Hematopoietic multipotent progenitor cell treated with erythropoietin and hydrocortisone succinate and interleukin-3 and kit ligand, for 6 days (in vitro differentiated cells): Measurements from ENCODE around the gene SULT2A1.
"Not testable (repeated sequence)": the region's sequence is repeated elsewhere in the genome, so short reads cannot be mapped to it uniquely, and the experiment has no call there.

ENCODE experiments used
- DNase-seq: peaks from one replicate; pipeline ENCODE4 v3.0.0-alpha.2; 2015

SULT2A1 gene

DNA sequence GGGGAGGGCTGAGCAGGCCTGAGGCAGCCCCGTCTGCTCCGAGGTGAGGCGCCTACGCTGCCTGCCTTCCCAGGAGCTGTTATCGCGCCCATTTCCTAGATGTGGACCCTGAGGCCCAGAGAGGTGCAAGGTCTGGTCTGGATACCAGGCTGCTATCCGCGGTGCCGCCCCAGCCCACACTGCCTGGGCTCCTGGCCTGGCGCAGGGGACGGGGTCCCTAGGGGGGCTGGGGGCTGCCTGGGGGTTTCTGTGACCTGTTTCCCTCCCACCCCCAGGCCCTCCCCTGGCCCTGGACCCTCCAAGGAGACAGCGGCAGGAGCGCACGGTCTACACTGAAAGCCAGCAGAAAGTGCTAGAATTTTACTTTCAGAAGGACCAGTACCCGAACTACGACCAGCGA lies 26.3 kb downstream of the SULT2A1 start:
- DNase-seq = not testable (repeated sequence)

DNA sequence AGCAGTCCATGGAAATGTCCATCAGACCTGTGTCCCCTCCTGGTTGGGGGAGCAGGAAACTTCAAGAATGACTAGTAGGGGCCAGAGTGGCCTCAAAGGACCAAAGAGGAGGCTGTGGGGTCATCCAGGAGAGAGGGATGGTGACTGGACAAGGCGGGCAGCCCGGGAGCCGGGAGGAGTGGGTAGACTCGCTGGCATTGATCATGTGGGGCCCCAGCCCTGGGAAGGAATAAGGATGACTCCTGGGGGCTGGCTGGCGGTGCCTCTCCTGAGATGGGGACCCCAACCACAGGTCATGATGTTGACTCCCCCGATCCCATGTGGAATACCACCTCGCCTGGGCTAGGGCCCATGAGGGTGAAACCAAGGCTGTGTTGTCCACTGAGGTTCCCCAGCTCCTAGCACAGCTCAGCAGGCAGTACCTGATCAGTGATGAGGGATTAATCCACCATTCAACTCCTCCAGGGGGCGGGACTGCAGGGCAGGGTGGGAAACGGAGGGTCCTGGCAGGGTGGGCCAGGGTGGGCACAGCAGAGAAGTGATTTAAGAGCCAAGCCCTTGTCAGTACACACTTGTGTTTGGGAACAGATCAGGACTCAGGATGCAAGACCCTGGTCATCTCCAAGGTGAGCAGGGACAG lies 27.3 kb downstream of the SULT2A1 start, which contains the start of gene TPRX2:
TPRX2 (plus strand) TSS at position 590 of the 640 bp plus-strand sequence; CDS start at position 602, 12 bp downstream.
- DNase-seq = not testable (repeated sequence)

DNA sequence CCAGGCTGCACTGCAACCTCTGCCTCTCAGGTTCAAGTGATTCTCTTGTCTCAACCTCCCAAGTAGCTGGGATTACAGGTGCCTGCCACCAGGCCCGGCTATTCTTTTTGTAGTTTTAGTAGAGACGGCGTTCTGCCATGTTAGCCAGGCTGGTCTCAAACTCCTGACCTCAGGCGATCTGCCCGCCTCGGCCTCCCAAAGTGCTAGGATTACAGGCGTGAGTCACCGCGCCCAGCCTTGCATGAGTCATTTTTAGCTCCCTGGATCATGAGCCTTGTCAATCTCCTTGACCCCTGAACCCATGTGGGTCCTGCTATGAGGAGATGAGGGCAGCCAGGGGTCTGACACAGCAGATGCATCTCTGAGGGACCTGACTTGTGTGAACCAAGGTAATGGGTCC lies 27.9 kb downstream of the SULT2A1 start:
- DNase-seq = not testable (repeated sequence)

DNA sequence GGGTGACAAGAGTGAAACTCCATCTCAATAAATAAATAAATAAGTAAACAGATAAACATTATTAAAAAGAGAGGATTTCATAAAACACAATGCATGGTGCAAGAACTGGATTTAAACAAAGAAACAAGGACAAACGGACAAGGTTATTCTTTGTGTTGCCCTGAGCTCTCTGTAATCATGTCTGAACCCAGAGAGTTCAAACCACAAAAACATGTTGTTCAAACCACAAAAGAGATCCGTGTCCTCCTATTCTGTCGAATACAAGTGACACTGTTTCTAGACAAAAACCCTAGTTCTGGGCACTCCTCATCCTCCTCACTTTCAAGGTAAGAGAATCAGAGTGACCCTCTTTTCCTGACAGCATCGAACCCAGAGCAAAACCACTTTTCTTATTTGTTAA lies 31.7 kb downstream of the SULT2A1 start:
- peak; percentile 7 for DNase-seq

DNA sequence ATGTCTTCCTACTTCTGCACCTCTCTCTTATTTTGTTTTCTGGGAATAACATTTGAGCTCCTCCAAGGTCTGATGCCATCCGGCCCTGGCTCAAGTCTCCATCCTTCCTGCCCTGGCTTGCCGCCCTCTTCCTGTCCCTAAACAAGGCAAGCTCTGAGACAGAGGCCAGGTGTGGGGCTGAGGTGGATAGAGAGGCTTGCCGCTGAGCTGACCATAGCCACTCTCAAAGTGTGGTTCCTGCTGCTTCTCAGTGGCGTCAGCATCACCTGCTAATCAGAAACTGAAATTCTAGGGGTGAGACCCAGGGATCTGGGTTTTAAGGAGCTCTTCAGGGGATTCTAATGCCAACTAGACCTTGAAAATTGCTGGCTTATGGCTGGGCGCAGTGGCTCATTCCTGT lies 33.1 kb downstream of the SULT2A1 start:
- DNase-seq = no peak

DNA sequence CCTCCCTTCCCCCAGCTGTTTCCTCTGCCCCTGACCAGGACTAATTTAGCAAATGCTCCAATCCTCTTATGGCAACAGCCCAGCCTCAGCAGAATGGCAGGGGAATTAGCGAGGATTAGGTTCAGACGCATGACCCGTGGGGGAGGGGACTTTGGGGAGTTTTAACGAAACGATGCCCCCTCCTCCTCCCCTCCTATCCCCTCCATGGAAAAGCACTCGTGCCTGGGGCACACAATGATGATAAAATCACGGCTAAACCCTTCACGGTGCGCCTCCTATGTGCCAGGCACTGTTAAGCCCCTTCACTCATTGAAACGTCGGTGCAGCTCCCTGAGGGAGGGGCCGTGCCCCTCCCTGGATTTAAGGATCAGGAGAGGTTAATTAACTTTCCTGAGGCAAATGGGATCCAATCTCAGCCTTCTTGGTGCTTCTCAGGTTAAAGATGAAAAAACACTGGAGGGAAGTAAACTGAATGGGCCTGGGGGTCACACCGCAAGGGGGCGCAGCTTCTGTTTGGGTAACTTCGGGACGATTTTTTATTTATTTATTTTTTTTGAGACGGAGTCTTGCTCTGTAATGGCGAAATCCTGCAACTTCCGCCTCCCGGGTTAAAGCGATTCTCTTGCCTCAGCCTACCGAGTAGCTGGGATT lies 37.2 kb downstream of the SULT2A1 start:
- peak; percentile 64 for DNase-seq

DNA sequence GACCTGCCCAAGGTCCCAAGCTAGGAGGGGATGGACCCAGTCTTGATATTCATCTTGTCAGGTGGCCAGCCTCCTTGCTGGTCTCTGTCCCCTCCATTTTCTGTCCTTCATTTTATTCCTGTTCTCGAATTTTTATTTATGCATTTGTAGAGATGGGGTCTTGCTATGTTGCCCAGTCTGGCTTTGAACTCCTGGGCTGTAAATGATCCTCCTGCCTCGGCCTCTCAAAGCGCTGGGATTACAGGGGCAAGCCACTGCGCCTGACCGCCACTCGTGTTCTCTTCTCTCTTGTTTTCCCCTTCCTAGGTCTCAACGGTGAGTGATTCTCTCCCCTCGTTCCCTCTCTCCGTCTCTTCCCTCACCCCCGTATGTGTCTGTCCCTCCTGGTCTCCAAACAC lies 37.7 kb downstream of the SULT2A1 start:
- no peak for DNase-seq

DNA sequence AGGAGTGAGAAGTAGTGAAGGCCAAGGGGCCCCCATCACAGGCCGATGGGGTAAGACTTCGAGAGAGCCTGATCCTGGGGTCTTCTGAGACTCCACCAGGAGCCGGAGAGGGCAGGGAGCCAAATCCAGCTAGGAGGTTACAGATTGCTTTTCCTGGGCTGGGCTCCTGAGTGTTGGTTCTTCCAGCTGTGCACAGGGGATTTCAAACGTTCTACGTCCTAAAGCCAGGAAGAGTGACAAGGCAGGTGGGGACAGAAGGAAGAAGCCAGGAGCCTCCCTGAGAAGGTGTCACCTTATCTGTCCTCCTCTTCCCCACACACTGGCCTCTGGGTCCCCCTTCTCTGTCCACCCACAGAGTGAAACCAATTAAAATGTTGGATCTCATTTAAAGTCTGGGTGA lies 43.2 kb downstream of the SULT2A1 start:
- DNase-seq = no peak

DNA sequence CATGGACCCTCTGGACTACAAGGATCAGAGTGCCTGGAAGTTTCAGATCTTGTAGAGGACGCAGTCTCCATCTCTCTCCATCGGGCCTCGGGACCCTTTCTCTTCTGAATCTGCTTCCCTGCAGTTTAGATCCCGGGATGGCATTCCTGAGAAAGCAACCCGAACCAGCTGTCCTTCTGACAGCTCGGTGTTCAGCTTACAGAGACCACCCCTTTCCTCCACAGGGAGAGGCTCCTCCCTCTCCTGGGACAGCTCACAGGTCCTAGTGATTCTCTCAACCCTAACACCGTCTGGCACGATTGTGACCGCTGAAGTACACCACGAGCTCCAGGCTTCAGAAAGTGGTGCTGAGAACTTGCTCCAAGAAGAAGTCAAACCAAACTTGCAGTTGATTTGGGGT lies 46.2 kb downstream of the SULT2A1 start:
- no peak for DNase-seq

DNA sequence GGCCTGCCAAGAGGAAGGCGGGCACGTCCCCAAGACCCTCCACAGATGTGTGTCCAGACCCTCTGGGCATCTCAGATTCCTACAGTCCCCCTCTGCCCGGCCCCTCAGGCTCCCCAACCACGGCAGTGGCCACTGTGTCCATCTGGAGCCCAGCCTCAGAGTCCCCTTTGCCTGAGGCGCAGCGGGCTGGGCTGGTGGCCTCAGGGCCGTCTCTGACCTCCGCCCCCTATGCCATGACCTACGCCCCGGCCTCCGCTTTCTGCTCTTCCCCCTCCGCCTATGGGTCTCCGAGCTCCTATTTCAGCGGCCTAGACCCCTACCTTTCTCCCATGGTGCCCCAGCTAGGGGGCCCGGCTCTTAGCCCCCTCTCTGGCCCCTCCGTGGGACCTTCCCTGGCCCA lies 46.7 kb downstream of the SULT2A1 start:
- no peak for DNase-seq

DNA sequence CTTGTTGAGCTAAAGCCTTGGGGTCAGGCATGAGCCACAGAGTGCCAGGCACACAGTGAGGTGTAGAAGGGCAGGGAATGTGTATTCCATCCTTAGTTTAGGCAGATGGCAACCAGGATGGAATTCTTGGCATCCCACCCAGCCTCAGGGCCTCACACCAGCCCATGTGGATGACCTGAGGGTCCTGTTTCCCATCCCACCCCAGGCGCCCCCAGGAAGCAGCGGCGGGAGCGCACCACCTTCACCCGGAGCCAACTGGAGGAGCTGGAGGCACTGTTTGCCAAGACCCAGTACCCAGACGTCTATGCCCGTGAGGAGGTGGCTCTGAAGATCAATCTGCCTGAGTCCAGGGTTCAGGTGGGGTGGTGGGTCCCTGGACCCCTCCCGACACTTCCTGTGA lies 50.1 kb downstream of the SULT2A1 start:
- DNase-seq = no peak

DNA sequence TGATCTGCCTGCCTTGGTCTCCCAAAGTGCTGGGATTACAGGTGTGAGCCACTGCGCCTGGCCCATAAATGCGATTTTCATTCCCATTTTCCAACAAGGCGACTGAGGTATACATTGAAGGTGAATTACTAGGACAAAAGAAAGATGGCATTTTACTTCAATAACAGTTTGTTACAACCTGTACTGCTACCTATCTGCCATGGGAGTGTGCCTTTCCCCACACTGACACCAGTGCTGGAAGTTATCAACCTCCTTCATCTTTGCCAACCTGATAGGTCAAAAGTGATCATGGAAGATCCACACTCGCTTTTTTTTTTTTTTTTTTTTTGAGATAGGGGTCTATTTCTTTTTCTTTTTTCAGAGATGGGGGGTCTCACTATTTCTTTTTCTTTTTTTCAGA lies 53.4 kb downstream of the SULT2A1 start:
- no peak for DNase-seq

DNA sequence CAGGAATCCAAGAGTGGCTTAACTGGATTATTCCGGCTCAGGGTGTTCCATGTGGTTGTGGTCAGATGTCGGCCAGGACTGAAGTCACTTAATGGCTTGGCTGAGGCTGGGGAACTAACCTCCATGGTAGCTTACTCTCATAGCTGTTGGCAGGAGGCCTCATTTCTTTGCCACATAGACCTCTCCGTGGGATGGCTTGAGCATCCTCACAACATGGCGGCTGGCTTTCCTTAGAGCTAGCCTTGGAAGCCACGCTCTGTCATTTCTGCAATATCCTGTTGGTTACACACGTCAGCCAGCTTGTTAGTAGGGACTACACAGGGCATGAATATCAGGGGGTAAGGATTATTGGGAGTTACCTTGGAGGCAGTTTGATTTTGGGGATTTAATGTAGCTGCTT lies 59.3 kb downstream of the SULT2A1 start:
- no peak for DNase-seq

DNA sequence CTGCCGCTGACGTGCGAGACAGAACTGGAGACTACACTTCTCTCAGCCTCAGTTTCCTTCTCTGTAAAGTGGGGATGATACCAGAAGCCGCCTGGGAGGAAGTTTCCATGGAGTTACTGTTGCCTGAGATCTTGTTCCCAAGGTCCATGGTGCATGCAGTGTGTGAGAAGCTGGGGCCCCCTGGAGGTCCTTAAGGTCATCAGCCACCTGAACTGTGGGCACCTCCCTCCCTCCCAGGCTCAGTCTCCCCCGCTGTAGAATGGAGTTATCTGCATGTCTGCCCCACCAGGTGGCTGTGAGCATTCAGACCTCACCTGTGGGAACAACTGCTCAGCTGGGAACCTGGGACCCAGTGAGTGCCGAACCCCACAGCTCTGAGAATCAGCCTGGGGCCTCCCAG lies 61.7 kb downstream of the SULT2A1 start:
- DNase-seq = no peak

DNA sequence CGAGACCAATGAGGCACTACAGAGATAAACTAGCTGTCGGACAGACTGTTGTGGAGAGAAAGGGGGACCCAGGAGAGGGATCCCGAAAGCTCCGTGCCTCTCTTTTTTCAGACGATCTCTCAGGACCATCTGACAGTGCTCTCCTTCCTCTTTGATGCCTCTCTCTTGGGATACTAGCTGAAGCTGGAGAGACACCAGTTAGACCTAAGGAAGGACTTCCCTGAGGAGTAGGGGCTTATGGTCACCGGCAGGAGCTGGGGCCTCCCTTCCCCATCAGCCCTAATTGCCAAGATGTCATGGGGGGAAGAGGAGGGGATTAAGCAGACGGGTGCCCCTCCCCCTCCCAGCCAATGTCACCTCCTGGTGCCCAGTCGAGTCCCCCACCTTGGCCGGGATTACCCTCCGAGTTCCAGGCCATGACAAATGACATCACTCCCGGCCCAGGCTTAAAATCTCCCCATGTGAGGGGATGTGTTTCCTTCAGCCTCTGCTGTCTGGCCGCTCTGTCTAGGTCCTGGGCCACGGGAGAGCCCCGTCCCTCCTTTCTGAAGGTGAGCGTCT lies 64.6 kb downstream of the SULT2A1 start, which contains the start of gene CRX:
CRX (plus strand) TSS at position 478 of the 561 bp plus-strand sequence. CDS start 12,507 bp downstream, outside the sequence.
- DNase-seq = no peak
